ENCODE data around the gene DLL1. TPM values are rescaled to one million over a fixed set of nuclear protein-coding genes. Genes with fewer than 3 reads are reported as not detected.
A peak's percentile ranks its signal among the peaks of the same experiment; 100 is the strongest.

DLL1 gene
- total RNA-seq, 4 donors from 2014 or later, result 3.3 to 7.9 (median 6.6) TPM

DNA sequence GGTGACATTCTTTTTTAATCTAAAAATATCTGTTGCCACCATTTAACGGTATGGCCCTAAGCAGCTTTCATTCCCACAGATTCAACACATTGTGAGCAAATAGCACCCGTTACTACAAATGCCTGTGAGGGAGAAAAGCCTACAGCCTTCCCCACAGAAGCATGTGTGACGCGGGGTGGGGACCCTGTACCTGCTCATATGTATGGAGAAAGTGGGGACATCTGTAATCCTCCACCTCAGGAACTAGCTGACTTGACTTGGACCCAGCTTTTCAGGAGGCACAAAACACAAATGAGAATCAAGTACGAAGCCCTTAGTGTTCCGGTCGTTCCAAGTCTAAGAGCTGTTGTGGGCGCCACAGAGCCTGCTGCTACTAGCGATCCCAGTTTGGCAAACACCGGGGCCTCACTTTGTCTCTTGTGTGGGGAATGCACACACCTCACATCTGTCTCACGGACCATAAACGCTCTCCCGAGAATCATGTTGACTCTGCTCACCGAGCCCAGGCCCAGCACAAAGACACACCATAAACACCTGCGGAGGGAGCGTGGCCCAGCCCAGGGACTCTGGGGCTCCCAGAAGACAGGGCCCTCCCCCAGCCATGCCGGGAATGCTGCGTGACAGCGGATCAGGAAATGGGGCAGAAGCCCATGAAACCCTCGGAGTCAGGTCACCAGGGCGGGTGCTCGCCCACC, 21.6 kb downstream of the DLL1 start:
- no peaks in the 10 kb centered on the region for H3K27me3 ChIP-seq
- 61 to 65% methylated on average over 21 to 22 of the region's 22 CpGs for WGBS, 2 donors
- no peak for DNase-seq (ENCODE audit: low spot score in 2 of 2)
- H3K36me3 ChIP-seq, result no peaks in the 10 kb centered on the region
- H3K9me3 ChIP-seq, result no peaks in the 10 kb centered on the region
- H3K27ac ChIP-seq, result no peak overlapping the region
- TF ChIP-seq, protein P1, sequence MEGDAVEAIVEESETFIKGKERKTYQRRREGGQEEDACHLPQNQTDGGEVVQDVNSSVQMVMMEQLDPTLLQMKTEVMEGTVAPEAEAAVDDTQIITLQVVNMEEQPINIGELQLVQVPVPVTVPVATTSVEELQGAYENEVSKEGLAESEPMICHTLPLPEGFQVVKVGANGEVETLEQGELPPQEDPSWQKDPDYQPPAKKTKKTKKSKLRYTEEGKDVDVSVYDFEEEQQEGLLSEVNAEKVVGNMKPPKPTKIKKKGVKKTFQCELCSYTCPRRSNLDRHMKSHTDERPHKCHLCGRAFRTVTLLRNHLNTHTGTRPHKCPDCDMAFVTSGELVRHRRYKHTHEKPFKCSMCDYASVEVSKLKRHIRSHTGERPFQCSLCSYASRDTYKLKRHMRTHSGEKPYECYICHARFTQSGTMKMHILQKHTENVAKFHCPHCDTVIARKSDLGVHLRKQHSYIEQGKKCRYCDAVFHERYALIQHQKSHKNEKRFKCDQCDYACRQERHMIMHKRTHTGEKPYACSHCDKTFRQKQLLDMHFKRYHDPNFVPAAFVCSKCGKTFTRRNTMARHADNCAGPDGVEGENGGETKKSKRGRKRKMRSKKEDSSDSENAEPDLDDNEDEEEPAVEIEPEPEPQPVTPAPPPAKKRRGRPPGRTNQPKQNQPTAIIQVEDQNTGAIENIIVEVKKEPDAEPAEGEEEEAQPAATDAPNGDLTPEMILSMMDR (IDR thresholded peaks at IDR 0.05), result no peak
- no peak overlapping the region for H3K4me3 ChIP-seq
- peaks cover 0 to 8% (median 0%) of the 10 kb centered on the region in 4 donors for H3K4me1 ChIP-seq

DNA sequence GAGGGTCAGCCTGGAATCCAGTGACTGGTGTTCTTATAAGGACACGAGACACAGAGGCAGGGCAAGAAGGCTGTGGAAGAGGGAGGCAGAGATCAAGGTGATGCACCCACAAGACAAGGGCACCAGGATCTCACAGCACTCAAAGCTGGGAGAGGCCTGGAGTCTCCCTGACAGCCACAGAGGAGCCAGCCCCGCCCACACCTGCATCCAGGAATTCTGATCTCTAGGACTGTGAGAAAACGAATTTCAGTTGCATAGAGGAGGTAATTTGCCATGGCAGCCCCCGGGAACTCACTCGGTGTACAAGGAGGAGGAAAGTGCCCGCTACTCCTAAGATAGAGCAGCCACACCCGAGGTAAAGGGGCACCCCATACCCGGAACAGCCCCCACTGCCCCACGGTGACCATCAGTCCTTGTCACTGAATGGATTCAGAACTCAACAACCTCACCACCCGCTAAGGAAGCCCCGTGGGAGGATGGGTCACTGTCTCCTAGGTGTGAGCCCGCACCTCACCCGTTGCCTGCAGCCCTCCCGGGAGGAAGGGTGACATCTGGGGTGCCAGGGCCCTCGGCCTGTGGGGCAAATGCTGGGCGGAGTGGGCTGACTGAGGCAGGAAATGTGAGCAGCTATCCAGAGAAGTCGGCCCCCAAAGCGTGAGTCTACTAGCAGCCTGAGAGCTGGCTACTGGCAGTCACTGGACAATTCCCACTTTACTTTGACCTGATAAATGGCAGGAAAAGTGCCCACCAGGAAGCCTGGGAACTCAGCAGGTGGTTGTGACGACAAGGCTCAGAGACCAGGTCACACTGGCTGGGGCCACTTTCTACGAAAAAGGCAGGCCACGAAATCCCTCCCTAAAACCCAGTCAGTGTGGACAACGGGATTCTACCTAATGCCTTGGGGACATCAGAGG, 22.4 kb downstream of the DLL1 start:
- no peaks in the 10 kb centered on the region for H3K27me3 ChIP-seq
- peaks cover 0 to 8% (median 0%) of the 10 kb centered on the region in 4 donors for H3K4me1 ChIP-seq
- WGBS, 2 donors, result 88 to 90% methylated on average over 17 to 22 of the region's 22 CpGs
- no peak overlapping the region for H3K27ac ChIP-seq
- H3K36me3 ChIP-seq, result no peaks in the 10 kb centered on the region
- DNase-seq (ENCODE audit: low spot score in 2 of 2), result no peak
- H3K9me3 ChIP-seq, result no peaks in the 10 kb centered on the region
- H3K4me3 ChIP-seq, result no peak overlapping the region
- TF ChIP-seq EP300 (IDR thresholded peaks at IDR 0.05) (no peak), POLR2A (IDR thresholded peaks at IDR 0.05) (no peak)
- TF ChIP-seq, protein P1 (IDR thresholded peaks at IDR 0.05), result no peak

DNA sequence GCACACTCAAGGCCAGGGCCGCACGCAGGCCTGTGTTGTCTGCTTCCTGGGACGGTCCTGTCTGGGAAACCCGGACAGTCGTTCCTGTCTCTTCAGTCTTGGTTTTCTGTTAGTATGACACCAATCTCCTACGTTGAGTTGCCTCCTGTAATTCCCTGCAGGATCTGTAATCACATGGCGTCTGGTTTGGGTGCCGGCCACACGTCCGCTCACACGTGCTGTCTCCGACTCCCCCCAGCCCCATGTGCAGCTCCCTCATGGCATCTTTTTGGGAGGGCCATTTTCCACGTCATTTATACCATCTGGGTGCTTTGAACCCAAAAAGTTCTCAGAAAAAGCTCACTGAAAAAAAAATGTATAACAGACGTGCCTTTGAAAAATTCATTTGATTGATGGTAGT, 23.2 kb downstream of the DLL1 start:
- Histone ChIP-seq H3K4me3 (no peak overlapping the region), H3K27me3 (peaks cover 0 to 2% of the 10 kb centered on the region in 2 donors), H3K9me3 (no peaks in the 10 kb centered on the region), H3K36me3 (no peaks in the 10 kb centered on the region), H3K27ac (no peak overlapping the region), H3K4me1 (peaks cover 0 to 8% (median 0%) of the 10 kb centered on the region in 4 donors)
- 80 to 94% methylated on average over 10 to 14 of the region's 14 CpGs for WGBS, 2 donors
- TF ChIP-seq, protein P1 (IDR thresholded peaks at IDR 0.05), result no peak
- TF ChIP-seq POLR2A (IDR thresholded peaks at IDR 0.05), result no peak
- no peak for TF ChIP-seq EP300 (IDR thresholded peaks at IDR 0.05)
- no peak for DNase-seq (ENCODE audit: low spot score in 2 of 2)

DNA sequence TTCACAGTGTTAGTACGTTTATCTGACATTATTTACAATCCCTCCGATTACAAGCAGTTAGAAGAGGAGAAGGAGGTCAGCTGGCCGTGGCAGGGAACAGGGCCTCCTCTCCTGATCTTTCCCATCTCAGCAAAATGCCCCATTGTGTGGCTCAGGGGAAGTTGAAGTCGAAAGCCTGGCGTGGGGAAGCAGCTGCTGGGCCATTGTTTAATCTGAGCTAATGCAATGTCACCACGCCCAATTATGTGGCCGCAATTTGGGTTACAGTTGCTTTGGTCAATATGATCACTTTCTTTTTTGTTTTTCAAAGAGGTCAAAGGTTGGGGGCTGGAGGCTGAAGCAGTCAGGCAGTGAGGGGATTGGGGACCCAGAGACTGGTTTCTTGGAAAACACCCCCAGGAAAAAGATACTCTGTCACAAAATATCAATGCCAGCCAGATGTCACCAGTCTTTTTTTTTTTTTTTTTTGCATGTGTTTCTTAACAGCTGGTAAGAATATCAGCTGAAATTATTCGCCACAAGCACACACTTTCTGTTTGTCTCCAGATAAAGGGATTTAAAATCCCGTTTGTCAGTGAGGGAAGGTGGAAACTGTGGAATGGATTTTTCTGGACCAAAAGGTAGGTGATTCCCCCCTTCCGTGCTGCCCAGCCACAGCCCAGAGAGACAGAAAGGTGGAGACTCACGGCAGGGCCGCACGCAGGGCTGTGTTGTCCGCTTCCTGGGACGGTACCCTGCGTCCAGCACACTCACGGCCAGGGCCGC, 24.6 kb downstream of the DLL1 start:
- Histone ChIP-seq H3K27me3 (peaks cover 0 to 15% of the 10 kb centered on the region in 2 donors), H3K36me3 (no peaks in the 10 kb centered on the region), H3K4me3 (no peak overlapping the region), H3K4me1 (peaks cover 0 to 8% (median 0%) of the 10 kb centered on the region in 4 donors), H3K27ac (peak overlapping the region in 1 of 4 donors; percentile 1), H3K9me3 (no peaks in the 10 kb centered on the region)
- TF ChIP-seq EP300 (IDR thresholded peaks at IDR 0.05) (no peak), POLR2A (IDR thresholded peaks at IDR 0.05) (no peak)
- TF ChIP-seq, protein P1 (IDR thresholded peaks at IDR 0.05), result no peak
- 56 to 64% methylated on average over 14 to 17 of the region's 18 CpGs for WGBS, 2 donors
- DNase-seq (ENCODE audit: low spot score in 2 of 2), result no peak
